Measurements from ENCODE around the gene METAP1D.

Gene METAP1D
- long read RNA-seq, transcript METAP1D-207 (2 exons, 552 nt): minor isoform, 5 of 41 reads
- long read RNA-seq, transcript METAP1D-201 (10 exons, 3,419 nt): major isoform, 18 of 41 reads
- long read RNA-seq, transcript METAP1D-206 (3 exons, 929 nt): minor isoform, 5 of 41 reads
- long read RNA-seq, partial matches to known transcripts: 1 of 41 reads
- long read RNA-seq, other reads (novel, unspliced or antisense): 12 of 41 reads

DNA sequence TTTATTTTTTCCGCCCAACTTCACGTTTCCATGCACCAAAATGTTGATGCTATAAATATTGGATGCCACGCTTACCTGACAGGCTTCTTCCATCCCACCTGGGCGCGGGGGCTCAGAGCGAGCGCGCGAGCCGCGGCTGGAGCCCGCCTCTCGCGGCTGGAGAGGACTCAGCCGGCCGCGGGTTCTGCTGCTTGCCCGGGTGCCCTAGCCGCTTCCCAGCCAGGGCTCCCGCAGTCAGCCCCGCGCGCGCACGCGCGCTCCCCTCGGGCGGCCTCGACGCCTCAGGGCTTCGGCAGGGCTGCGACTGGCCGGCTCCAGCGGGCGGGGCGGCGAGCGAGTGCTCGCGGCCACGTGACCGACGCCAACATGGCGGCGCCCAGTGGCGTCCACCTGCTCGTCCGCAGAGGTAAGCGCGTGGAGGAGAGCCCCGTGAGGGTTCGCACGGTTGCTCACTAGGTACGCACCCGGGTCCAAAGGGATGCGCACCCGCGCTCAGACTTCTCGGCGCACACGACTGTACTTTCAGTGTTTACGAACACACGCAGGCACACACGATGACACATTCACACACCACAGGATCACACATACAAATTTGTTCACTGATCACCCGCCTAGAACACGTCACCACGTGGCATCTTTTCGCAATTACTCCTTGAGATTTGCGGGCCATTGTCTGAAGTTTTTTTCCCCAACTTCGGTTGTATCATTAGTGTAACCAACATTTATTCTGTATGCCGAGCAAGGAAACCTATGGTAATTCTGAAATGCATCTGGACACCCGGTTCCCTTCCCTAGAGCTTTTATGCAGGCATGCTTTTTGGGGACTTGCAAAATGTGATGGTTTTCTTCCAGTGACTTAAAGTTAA is at the start of gene METAP1D:
METAP1D (plus strand) TSS at position 350 of the 866 bp plus-strand sequence; CDS start at position 367, 17 bp downstream.
- Histone ChIP-seq H3K27ac (replicated peaks) (peak within 1 kb of the TSS; percentile 90), H3K27me3 (ENCODE audit: insufficient read depth, poor library complexity, severe bottlenecking) (no peaks in the 10 kb centered on the region), H3K4me3 (replicated peaks; ENCODE audit: insufficient read depth, low read length) (peak within 1 kb of the TSS; percentile 51)
- peak; percentile 92 to 94 for DNase-seq (ENCODE audit: low read depth in 1 of 2, low spot score in 1 of 2)
- TF ChIP-seq, protein P1, sequence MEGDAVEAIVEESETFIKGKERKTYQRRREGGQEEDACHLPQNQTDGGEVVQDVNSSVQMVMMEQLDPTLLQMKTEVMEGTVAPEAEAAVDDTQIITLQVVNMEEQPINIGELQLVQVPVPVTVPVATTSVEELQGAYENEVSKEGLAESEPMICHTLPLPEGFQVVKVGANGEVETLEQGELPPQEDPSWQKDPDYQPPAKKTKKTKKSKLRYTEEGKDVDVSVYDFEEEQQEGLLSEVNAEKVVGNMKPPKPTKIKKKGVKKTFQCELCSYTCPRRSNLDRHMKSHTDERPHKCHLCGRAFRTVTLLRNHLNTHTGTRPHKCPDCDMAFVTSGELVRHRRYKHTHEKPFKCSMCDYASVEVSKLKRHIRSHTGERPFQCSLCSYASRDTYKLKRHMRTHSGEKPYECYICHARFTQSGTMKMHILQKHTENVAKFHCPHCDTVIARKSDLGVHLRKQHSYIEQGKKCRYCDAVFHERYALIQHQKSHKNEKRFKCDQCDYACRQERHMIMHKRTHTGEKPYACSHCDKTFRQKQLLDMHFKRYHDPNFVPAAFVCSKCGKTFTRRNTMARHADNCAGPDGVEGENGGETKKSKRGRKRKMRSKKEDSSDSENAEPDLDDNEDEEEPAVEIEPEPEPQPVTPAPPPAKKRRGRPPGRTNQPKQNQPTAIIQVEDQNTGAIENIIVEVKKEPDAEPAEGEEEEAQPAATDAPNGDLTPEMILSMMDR (IDR thresholded peaks at IDR 0.05; ENCODE audit: insufficient read depth, low read length): no peak
- peak; percentile 95 for TF ChIP-seq POLR2AphosphoS5 (IDR thresholded peaks at IDR 0.05; ENCODE audit: low read depth)
- no peak for TF ChIP-seq SPI1 (IDR thresholded peaks at IDR 0.05; ENCODE audit: borderline replicate concordance, low read depth)
- no peak for TF ChIP-seq GABPA (IDR thresholded peaks at IDR 0.05; ENCODE audit: low read depth)
- TF ChIP-seq, protein P2, sequence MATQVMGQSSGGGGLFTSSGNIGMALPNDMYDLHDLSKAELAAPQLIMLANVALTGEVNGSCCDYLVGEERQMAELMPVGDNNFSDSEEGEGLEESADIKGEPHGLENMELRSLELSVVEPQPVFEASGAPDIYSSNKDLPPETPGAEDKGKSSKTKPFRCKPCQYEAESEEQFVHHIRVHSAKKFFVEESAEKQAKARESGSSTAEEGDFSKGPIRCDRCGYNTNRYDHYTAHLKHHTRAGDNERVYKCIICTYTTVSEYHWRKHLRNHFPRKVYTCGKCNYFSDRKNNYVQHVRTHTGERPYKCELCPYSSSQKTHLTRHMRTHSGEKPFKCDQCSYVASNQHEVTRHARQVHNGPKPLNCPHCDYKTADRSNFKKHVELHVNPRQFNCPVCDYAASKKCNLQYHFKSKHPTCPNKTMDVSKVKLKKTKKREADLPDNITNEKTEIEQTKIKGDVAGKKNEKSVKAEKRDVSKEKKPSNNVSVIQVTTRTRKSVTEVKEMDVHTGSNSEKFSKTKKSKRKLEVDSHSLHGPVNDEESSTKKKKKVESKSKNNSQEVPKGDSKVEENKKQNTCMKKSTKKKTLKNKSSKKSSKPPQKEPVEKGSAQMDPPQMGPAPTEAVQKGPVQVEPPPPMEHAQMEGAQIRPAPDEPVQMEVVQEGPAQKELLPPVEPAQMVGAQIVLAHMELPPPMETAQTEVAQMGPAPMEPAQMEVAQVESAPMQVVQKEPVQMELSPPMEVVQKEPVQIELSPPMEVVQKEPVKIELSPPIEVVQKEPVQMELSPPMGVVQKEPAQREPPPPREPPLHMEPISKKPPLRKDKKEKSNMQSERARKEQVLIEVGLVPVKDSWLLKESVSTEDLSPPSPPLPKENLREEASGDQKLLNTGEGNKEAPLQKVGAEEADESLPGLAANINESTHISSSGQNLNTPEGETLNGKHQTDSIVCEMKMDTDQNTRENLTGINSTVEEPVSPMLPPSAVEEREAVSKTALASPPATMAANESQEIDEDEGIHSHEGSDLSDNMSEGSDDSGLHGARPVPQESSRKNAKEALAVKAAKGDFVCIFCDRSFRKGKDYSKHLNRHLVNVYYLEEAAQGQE (IDR thresholded peaks at IDR 0.05; ENCODE audit: insufficient replicate concordance, low read depth): peak; percentile 78

DNA sequence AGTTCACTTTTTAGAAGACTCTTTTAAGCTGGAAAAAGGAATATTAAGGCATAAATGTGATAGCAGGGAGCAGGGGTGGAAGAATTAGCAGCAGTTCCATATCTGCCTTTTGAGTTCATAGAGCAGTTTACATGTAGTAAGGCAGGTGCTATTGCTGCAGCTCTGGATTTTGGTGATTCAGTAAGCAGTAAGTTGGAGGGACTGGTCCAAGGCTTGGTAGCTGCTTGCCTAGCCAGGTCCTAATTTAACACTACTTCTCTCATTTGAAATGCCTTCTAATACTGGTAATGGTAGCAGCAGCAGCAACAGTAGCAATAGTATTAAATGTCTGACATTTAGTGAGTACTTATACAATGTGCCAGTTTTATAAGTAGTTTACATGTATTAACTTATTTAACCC is 47.5 kb upstream of the METAP1D start:
- H3K27ac ChIP-seq (replicated peaks): no peak overlapping the region
- H3K27me3 ChIP-seq (ENCODE audit: insufficient read depth, poor library complexity, severe bottlenecking): no peaks in the 10 kb centered on the region
- DNase-seq (ENCODE audit: low read depth in 1 of 2, low spot score in 1 of 2): no peak
- no peak overlapping the region for H3K4me3 ChIP-seq (replicated peaks; ENCODE audit: insufficient read depth, low read length)
- no peak for TF ChIP-seq GABPA (IDR thresholded peaks at IDR 0.05; ENCODE audit: low read depth)
- TF ChIP-seq, protein P2 (IDR thresholded peaks at IDR 0.05; ENCODE audit: insufficient replicate concordance, low read depth): no peak
- TF ChIP-seq, protein P1 (IDR thresholded peaks at IDR 0.05; ENCODE audit: insufficient read depth, low read length): no peak
- no peak for TF ChIP-seq SPI1 (IDR thresholded peaks at IDR 0.05; ENCODE audit: borderline replicate concordance, low read depth)
- TF ChIP-seq POLR2AphosphoS5 (IDR thresholded peaks at IDR 0.05; ENCODE audit: low read depth): no peak

DNA sequence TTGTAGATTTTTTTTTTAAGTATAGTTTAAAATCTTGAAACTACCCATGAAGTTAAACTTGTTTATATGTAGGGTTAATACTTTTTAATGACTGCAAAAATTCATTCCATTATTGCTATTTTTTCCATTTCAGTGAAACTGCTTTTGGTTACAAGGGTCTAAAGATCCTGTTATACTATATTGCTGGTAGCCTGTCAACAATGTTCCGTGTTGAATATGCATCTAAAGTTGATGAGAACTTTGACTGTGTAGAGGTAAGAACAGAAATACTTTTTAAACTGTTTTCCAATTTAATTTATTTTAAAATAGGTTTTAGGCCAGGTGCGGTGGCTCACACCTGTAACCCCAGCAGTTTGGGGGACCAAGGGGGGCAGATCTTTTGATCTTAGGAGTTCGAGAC is 47.0 kb upstream of the METAP1D start:
- Histone ChIP-seq H3K27ac (replicated peaks) (no peak overlapping the region), H3K4me3 (replicated peaks; ENCODE audit: insufficient read depth, low read length) (no peak overlapping the region), H3K27me3 (ENCODE audit: insufficient read depth, poor library complexity, severe bottlenecking) (no peaks in the 10 kb centered on the region)
- DNase-seq (ENCODE audit: low read depth in 1 of 2, low spot score in 1 of 2): no peak
- no peak for TF ChIP-seq GABPA (IDR thresholded peaks at IDR 0.05; ENCODE audit: low read depth)
- TF ChIP-seq POLR2AphosphoS5 (IDR thresholded peaks at IDR 0.05; ENCODE audit: low read depth): no peak
- TF ChIP-seq, protein P2 (IDR thresholded peaks at IDR 0.05; ENCODE audit: insufficient replicate concordance, low read depth): no peak
- TF ChIP-seq SPI1 (IDR thresholded peaks at IDR 0.05; ENCODE audit: borderline replicate concordance, low read depth): no peak
- TF ChIP-seq, protein P1 (IDR thresholded peaks at IDR 0.05; ENCODE audit: insufficient read depth, low read length): no peak

Measured in HL-60 (cell line).